Muscle of back (tissue), 11 donors: Measurements from ENCODE around the gene TGFBR3L. TPM values are rescaled to one million over a fixed set of nuclear protein-coding genes. Genes with fewer than 3 reads are reported as not detected.
"Not testable (repeated sequence)": the region's sequence is repeated elsewhere in the genome, so short reads cannot be mapped to it uniquely, and the experiment has no call there.

Source experiments
- DNase-seq, 3 donors: peaks; one replicate each; pipeline versions ENCODE4 v3.0.0 to v3.0.0-alpha.2; 2013
- polyA plus RNA-seq, 10 donors: library from polyadenylated mRNA; unstranded; fragments of 120-200 nt; gene quantifications; one replicate each; pipeline ENCODE4 v1.2.1, GENCODE V29; 2013; ENCODE audit not compliant: insufficient read length in 10 of 10

Gene TGFBR3L
- polyA plus RNA-seq, 10 donors = 0.23 to 0.52 (median 0.46) TPM; not detected in 5

DNA sequence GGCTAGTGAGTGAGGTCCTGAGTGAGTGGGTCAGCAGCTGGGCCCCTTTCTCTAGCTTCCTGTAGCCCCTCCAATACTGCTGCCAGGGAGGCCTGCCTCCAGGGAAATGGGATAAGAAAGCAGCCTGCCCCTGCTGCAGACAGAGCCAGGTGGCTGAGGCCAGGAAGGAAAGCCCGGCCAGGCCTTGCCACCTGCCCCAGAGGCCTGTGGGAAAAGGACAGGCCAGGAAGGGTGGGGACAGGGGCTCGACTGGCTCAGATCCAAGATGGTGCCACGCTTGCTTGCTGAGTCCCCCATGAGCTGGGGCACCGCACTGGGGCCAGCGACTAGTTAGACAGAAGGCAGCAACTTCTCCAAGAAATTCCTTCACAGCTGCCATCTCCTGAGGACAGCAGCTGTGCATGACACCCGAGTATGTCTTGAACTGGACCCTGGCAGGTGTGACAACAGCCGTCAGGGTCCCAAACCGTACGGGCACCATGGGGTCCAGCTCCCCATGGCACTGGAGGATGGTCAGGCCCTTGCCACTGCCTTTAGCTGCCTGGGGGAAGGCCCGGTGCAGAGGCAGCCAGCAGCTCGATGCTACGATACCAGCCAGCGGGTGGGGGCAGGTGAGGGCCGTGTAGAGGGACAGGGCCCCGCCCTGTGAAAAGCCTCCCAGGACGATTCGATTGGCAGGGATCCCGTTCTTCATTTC is 35.4 kb upstream of the TGFBR3L start:
- no peak for DNase-seq

DNA sequence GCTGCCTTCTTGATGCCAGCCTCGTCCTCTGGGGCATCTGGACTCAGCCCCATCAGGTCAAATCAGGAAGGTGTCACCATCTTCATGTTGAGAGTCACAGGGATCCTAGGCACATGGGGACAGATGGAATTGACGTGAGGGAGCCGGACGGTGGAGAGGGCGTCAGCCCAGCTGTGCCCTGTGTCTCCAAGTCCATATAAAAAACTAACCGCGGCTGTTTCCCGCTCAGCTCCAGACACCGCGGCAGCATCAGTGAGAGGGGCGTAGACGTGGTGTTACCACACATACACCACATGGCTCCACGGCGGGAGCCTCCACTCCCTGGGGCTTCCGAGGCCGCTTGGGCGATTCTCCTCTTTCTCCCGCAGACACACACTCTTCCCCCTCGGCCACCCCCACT is 34.8 kb upstream of the TGFBR3L start:
- no peak for DNase-seq

DNA sequence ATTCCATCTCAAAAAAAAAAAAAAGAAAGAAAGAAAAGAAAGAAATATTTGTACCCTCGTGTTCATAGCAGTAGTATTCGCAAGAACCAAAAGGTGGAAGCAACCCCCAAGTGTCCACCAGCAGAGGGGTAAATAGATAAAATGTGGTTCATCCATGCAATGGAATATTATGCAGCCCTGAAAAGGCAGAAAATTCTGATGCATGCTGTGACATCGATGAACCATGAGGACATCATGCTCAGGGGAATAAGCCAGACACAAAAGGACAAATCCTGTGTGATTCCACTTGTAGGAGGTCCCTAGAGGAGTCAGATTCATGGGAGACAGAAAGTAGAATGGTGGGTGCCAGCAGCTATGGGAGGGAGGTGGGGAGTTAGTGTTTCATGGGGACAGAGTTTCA is 32.7 kb upstream of the TGFBR3L start:
- DNase-seq = no peak

DNA sequence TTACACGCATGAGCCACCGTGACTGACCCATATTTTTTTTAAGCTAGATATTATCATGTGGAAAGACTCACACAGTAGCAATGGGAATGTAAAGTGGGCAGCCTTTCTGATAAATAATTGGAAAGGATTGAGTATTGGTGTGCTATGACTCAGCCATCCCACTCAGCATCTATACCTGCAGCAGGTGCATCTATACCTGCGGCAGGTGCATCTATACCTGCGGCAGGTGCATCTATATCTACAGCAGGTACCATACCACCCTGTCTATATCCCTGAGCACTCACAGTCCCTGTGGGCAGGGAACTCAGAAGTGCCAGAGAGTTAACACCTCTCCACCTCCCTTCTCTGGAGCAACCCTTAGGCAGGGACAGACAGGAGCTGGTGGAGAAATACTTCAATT is 31.5 kb upstream of the TGFBR3L start:
- no peak for DNase-seq

DNA sequence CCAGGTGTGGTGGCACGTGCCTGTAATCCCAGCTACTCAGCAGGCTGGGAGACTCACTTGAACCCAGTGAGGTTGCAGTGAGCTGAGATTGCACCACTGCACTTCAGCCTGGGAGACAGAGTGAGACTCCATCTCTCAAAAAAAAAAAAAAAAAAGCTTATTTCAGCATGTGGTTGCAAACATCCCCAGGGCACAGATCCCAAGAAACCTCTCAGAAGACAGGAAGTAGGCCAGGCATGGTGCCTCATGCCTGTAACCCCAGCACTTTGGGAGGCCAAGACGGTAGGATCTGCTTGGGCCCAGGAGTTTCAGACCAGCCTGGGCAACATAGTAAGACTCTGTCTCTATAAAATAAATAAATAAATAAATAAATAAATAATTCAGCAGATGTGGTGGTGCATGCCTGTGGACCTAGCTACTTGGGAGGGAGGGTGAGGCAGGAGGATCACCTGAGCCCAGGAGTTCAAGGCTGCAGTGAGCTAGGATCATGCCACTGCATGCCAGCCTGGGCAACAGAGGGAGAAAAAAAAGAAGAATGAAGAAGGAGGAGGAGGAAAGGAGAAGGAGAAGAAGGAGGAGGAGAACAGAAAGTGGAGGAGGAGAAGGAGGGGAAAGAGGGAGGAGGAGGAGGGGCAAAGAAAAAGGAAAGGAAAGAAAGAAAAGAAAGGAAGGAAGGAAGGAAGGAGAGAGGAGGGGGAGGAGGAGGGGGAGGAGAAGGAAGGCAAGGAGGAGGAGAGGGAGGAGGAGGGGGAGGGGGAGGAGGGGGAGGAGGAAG is 30.6 kb upstream of the TGFBR3L start:
- DNase-seq = no peak

DNA sequence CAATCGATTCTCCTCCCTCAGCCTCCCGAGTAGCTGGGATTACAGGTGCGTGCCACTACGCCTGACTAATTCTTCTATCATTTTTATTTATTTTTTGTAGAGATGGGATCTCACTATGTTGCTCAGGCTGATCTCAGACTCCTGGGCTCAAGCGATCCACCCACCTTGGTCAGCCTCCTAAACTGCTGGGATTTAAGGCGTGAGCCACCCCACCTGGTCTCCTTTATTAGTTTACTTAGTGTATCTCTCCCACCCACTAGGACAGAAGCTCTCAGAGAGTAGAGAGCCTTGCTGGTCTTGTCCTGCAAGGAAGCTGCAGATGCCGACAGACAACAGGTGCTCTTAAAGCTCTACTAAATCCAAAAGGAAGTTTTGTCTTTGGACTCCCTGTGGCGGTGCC is 28.8 kb upstream of the TGFBR3L start:
- no peak for DNase-seq

DNA sequence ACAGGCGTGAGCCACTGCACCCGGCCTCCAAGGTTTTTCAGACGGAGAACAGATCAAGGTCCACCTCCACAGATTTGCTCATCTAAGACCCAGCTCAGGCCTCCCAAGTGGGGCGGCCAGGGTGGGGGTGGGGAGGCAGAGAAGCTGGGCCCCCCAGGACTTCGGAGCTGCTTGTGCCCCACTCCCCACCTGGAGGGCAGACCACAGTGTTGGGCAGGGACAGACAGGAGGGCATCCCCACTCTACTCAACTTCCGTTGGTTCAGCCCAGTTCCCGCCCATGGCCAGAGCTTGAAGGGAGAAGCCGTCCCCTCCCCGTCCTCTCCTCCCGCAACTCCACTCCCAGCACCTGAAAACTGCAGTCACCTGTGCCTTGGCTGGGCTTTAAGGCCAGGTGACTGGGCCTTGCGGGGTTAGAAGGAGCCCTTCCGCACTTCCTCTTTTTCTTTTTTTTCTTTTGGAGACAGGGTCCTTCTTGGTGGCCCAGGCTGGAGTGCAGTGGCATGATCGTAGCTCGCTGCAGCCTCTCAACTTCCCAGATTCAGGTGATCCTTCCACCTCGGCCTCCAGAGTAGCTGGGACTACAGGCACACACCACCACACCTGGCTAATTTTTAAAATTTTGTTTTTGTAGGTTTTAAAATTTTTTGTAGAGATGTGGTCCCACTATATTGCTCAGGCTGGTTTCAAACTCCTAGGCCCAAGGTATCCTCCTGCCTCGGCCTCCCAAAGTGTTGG is 27.1 kb upstream of the TGFBR3L start:
- no peak for DNase-seq

DNA sequence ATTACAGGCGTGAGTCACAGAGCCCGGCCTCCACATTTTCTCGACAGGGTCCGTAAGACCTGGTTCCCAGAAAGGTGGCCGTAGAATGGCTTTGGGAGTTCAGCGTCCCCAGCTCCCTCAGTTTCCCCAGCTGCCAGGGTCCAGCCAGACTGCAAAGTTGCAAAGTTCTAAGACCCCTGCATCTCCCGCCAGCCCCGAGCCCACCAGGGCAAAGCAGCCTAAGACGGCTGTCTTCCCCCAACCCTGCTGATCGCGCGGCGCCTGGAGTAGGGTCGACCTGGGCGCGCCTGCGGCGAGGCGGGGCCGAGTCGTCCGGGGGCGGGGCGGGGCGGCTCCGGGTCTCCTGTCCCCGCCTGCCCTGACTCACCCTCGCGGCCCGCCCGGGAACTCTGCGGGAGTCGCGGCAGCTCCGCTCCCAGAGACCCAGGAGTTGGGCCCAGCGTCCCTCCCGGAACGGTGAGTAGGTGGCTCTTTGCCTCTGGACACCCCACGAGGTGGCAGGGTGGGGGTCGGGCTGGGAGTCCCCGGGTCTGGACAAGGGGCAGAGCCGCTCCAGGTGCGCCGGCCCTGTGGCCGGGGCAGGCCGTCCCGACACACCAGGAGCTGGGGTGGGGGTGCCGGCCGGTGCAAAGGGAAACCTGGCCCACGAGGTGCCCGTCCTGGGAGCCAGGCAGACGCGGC is 26.3 kb upstream of the TGFBR3L start, which contains the start of gene LRRC8E:
Gene LRRC8E (plus strand): TSS at position 366 of the 681 bp plus-strand sequence. CDS start 7,094 bp downstream, outside the sequence.
- DNase-seq = peak in 2 of 3 donors; percentile 23 to 30

DNA sequence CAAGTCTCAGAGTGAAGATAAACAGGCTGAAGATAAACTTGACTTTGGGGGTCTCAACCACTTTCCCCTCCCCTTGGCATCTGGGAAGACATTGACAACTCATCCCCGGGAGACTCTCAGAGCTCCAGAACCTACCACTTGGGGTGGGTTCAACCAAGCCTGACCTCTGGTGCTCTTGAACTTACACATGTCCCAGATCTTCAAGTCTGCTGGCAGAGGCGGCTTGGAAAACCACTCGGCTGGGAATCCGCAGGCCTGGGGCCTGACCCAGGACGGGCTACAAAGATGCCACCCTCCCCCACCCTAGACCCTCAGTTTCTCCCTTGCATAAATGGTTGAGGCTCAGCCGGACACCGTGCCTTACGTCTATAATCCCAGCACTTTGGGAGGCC is 25.8 kb upstream of the TGFBR3L start:
- no peak for DNase-seq

DNA sequence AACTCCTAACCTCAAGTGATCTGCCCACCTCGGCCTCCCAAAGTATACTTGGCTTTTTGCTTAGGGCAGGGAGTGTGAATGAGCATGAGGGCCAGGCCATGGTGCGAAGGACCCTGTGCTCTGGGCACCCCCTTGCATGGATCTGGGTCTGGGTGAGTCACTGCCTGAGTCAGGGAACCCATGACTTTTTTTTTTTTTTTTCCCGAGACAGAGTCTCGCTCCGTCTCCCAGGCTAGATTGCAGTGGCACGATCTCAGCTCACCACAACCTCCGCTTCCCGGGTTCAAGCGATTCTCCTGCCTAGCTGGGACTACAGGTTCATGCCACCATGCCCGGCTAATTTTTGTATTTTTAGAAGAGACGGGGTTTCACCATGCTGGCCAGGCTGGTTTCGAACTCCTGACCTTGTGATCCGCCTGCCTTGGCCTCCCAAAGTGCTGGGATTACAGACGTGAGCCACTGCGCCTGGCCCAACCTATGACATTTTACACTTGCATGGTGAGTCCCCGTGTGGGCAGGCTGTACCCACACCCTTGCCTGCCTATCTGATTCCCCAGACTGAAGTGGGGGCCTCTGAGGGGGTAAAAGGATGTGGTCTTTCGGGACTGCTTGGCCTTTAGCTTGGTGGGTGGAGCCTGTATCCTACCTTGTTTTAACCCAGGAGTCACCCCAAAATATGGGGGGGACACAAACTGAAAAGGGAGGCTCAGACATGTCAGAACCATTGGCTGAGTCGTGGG is 21.1 kb upstream of the TGFBR3L start:
- DNase-seq = not testable (repeated sequence)

DNA sequence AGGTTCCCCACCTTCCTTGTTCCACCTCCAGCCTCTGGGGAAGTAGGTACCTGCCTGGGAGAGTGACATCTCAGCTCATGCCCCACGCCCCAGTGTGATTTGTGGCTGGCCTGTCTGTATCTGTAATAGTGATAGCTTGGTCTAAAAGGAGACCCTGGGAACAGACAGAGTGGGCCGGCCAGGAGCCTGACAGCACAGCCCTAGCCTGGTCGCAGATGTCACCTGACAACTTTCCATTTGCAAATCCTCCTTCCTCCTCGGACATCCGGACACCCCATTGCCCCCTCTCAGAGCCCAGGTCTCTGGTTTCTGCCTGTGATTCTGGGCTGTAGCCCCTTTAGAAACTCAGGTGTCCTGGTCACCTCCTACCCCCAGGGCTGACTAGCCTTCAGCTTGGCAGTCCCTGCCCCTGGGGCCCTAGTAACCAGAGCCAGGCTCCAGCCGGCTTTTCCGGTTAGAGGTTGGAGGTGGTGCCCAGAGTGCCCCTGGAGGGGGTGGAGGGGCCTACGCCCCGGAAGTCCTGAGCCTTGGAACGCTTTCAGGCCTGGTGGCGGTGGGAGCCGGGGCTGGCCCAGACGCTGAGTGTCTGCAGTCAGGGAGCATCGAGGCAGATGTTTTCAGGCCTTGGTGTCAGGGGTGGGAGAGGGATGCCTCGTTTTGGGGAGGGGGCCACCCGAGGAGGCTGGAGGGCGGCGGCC is 19.9 kb upstream of the TGFBR3L start:
- no peak for DNase-seq

DNA sequence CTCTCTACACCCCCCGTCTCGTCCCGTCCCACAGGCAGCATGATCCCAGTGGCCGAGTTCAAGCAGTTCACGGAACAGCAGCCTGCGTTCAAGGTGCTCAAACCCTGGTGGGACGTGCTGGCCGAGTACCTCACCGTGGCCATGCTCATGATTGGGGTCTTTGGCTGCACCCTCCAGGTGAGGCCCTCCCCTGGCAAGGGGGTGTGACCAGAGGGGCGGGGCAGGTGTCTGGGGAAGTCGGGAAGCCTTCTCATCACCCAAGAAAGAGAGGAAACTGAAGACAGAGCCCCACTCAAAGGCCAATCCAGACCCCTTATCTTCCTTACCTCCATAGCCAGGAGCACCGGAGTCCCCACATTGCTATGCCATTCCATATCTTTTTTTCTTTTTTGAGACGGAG is 19.1 kb upstream of the TGFBR3L start:
- no peak for DNase-seq

DNA sequence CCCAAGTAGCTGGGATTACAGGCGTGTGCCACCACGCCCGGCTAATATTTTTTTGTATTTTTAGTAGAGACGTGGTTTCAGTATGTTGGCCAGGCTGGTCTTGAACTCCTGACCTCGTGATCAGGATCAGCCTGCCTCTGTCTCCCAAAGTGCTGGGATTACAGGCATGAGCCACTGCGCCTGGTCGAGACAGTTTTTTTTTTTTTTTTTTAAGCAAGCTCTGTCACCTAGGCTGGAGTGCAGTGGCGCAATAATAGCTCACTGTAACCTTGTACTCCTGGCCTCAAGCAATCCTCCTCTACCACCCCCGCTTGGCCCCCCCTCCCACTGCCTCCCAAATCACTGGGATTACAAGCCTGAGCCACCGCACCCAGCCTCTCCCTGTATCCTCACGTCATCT is 17.3 kb upstream of the TGFBR3L start:
- no peak for DNase-seq

DNA sequence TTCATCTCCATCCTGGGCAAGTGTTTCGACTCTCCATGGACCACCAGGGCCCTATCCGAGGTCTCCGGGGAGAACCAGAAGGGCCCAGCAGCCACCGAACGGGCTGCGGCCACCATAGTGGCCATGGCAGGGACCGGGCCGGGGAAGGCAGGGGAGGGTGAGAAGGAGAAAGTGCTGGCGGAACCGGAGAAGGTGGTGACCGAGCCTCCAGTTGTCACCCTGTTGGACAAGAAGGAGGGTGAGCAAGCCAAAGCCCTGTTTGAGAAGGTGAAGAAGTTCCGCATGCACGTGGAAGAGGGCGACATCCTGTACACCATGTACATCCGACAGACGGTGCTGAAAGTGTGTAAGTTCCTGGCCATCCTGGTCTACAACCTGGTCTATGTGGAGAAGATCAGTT is 15.7 kb upstream of the TGFBR3L start:
- DNase-seq = no peak

DNA sequence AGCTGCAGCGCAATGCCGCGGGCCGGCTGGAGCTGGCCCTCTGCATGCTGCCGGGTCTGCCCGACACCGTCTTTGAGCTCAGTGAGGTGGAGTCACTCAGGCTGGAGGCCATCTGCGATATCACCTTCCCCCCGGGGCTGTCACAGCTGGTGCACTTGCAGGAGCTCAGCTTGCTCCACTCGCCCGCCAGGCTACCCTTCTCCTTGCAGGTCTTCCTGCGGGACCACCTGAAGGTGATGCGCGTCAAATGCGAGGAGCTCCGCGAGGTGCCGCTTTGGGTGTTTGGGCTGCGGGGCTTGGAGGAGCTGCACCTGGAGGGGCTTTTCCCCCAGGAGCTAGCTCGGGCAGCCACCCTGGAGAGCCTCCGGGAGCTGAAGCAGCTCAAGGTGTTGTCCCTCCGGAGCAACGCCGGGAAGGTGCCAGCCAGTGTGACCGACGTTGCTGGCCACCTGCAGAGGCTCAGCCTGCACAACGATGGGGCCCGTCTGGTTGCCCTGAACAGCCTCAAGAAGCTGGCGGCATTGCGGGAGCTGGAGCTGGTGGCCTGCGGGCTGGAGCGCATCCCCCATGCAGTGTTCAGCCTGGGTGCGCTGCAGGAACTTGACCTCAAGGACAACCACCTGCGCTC is 14.8 kb upstream of the TGFBR3L start:
- no peak for DNase-seq

DNA sequence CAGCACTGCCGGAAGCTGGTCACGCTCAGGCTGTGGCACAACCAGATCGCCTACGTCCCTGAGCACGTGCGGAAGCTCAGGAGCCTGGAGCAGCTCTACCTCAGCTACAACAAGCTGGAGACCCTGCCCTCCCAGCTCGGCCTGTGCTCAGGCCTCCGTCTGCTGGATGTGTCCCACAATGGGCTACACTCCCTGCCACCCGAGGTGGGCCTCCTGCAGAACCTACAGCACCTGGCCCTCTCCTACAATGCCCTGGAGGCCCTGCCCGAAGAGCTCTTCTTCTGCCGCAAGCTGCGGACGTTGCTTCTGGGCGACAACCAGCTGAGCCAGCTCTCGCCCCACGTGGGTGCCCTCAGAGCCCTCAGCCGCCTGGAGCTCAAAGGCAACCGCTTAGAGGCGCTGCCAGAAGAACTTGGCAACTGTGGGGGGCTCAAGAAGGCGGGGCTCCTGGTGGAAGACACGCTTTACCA is 14.2 kb upstream of the TGFBR3L start:
- peak in 1 of 3 donors; percentile 15 for DNase-seq

DNA sequence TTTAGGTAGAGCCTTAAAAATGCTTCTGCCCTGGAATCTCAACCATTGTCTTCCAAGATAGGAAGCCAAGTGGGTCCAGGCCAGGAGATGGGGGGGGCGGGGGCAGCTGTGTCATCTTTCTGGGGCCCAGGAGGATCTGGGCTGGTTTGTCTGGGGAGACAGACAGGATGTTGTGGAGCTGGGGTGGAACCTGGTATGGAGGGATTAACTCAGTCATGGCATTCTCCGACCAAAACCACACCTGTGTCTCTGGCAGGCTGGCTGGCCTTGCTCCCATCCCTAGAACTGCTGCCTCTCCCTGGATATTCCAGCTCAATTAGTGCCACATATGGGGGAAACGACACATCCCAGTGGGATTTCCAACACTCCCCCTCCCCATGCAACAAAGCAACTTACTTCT is 13.7 kb upstream of the TGFBR3L start:
- no peak for DNase-seq

DNA sequence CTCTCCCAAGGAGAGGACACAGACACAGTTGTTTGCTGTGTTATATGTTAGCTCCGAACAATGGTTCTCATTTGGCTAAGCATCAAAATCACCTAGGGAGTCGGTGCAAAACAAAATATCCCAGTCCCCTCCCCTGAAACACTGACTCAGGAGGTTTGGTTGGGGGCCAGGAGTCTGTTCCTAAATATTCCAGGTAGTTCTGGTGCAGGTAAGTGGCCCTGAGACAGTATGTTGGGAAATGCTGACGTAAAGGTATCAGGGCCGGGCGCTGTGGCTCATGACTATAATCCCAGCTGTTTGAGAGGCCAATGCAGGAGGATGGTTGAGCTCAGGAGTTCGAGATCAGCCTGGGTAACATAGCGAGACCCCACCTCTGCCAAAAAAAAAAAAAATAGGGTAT is 13.3 kb upstream of the TGFBR3L start:
- DNase-seq = no peak

DNA sequence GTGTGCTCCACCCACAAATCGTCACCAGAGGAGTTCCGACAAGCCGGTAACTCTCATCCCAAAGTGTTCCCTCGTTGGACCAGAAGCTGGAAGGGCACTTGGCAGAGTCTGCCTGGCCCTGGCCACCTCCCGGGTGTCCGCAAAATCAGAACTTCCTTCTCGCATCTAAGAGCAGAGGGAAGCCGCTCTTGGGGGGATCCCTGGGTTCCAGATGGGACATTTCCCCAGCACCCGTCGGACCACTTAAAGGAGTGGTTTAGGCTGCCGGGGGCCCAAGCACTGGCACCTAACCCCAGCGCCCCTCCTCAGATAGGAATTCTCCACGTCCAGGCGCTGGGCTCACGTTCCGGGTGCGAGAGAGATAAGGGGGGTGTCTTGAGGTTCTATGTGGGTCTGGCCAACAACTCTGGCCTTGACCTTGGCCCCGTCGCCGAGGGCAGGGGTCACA is 11.8 kb upstream of the TGFBR3L start:
- no peak for DNase-seq
